GM23338 (cell line): ENCODE results near the gene FAM20A.

ENCODE experiments used
- CREB1 ChIP-seq: fragments of 250-450 bp; sonication (Bioruptor Pico); IDR thresholded peaks from 2 replicates; pipeline ENCODE4 v1.5.0; 2020; ENCODE audit warnings: low read depth, mild to moderate bottlenecking, moderate library complexity
- EZH2 ChIP-seq: fragments of 200-600 bp; sonication (generic); IDR thresholded peaks from one replicate; pipeline ENCODE4 v1.8.0; 2017; ENCODE audit warnings: antibody characterized with exemption, mild to moderate bottlenecking, low read depth; ENCODE audit not compliant: unreplicated experiment
- EZH2phosphoT487 ChIP-seq: fragments of 200-600 bp; sonication (generic); IDR thresholded peaks from one replicate; pipeline ENCODE4 v1.8.1; 2018; ENCODE audit warnings: antibody characterized with exemption; ENCODE audit not compliant: unreplicated experiment
- JUNB ChIP-seq: IDR thresholded peaks from one replicate; pipeline ENCODE4 v1.6.1; 2016; ENCODE audit warnings: antibody characterized with exemption; ENCODE audit not compliant: unreplicated experiment
- POLR2AphosphoS5 ChIP-seq: IDR thresholded peaks from 2 replicates; pipeline ENCODE4 v1.6.1; 2016; ENCODE audit warnings: antibody characterized with exemption, low read depth
- STAT1 ChIP-seq: IDR thresholded peaks from one replicate; pipeline ENCODE4 v1.6.1; 2016; ENCODE audit warnings: antibody characterized with exemption; ENCODE audit not compliant: unreplicated experiment
- ZNF114 ChIP-seq: fragments of 250-450 bp; sonication (Bioruptor Pico); IDR thresholded peaks from 2 replicates; pipeline ENCODE4 v1.5.0; 2020; ENCODE audit warnings: mild to moderate bottlenecking, moderate library complexity
- ZNF331 ChIP-seq: fragments of 250-450 bp; sonication (Bioruptor Pico); IDR thresholded peaks from 2 replicates; pipeline ENCODE4 v1.5.0; 2020; ENCODE audit warnings: low read depth, mild to moderate bottlenecking, moderate library complexity
- TF ChIP-seq, protein P1 (sequence below): IDR thresholded peaks from one replicate; pipeline ENCODE4 v1.6.1; 2018; ENCODE audit warnings: antibody characterized with exemption; ENCODE audit not compliant: unreplicated experiment
- TF ChIP-seq, protein P2 (sequence below), 2 experiments: fragments of 200-600 bp in 1 of 2; sonication (generic) in 1 of 2; conservative IDR thresholded peaks; 2 replicates each; pipeline versions ENCODE4 v1.5.1 to v1.6.1; 2016 to 2017; ENCODE audit warnings: antibody characterized with exemption in 2 of 2, low read depth in 2 of 2, mild to moderate bottlenecking in 2 of 2, moderate library complexity in 1 of 2
- TF ChIP-seq, protein P3 (sequence below): IDR thresholded peaks from 2 replicates; pipeline ENCODE4 v1.6.1; 2016; ENCODE audit warnings: antibody characterized with exemption
- TF ChIP-seq, protein P4 (sequence below): fragments of 250-450 bp; sonication (Bioruptor Pico); IDR thresholded peaks from 2 replicates; pipeline ENCODE4 v1.5.0; 2020; ENCODE audit warnings: mild to moderate bottlenecking, moderate library complexity

DNA sequence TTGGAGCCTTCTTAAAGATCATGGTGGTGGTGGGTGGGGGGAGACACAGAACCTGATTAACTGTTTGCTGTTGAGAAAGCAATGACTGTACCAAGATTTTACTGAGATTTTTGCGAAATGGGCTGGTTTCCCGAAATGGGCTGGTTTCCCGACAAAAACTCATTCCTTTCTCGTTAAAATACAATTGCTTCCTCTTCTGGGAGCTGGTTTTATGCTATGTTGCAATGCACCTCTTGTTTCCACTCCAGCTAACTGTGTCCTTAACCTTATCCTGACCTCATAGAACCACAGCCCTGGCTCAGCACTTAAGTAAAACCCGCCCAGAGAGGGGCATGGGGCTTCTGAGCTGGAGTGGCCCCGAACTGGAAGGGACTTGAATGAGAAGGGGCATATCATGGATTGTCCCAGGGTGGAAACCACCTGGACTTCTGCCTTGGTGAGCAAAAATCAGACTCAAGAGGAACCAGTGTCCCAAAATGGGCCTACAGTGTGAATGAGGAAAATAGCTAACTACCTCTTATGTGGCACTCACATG lies 20.9 kb downstream of the FAM20A start:
- TF ChIP-seq, protein P1, sequence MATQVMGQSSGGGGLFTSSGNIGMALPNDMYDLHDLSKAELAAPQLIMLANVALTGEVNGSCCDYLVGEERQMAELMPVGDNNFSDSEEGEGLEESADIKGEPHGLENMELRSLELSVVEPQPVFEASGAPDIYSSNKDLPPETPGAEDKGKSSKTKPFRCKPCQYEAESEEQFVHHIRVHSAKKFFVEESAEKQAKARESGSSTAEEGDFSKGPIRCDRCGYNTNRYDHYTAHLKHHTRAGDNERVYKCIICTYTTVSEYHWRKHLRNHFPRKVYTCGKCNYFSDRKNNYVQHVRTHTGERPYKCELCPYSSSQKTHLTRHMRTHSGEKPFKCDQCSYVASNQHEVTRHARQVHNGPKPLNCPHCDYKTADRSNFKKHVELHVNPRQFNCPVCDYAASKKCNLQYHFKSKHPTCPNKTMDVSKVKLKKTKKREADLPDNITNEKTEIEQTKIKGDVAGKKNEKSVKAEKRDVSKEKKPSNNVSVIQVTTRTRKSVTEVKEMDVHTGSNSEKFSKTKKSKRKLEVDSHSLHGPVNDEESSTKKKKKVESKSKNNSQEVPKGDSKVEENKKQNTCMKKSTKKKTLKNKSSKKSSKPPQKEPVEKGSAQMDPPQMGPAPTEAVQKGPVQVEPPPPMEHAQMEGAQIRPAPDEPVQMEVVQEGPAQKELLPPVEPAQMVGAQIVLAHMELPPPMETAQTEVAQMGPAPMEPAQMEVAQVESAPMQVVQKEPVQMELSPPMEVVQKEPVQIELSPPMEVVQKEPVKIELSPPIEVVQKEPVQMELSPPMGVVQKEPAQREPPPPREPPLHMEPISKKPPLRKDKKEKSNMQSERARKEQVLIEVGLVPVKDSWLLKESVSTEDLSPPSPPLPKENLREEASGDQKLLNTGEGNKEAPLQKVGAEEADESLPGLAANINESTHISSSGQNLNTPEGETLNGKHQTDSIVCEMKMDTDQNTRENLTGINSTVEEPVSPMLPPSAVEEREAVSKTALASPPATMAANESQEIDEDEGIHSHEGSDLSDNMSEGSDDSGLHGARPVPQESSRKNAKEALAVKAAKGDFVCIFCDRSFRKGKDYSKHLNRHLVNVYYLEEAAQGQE = no peak
- TF ChIP-seq, protein P2, sequence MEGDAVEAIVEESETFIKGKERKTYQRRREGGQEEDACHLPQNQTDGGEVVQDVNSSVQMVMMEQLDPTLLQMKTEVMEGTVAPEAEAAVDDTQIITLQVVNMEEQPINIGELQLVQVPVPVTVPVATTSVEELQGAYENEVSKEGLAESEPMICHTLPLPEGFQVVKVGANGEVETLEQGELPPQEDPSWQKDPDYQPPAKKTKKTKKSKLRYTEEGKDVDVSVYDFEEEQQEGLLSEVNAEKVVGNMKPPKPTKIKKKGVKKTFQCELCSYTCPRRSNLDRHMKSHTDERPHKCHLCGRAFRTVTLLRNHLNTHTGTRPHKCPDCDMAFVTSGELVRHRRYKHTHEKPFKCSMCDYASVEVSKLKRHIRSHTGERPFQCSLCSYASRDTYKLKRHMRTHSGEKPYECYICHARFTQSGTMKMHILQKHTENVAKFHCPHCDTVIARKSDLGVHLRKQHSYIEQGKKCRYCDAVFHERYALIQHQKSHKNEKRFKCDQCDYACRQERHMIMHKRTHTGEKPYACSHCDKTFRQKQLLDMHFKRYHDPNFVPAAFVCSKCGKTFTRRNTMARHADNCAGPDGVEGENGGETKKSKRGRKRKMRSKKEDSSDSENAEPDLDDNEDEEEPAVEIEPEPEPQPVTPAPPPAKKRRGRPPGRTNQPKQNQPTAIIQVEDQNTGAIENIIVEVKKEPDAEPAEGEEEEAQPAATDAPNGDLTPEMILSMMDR (conservative IDR thresholded peaks at IDR 0.05; ENCODE audit: low read depth in 2 of 2) = no peak
- TF ChIP-seq ZNF114 (CRISPR knock-in tag) (no peak), POLR2AphosphoS5 (no peak), EZH2 (no peak), JUNB (no peak), EZH2phosphoT487 (no peak), ZNF331 (CRISPR knock-in tag) (no peak), CREB1 (no peak), STAT1 (no peak)
- TF ChIP-seq, protein P3, sequence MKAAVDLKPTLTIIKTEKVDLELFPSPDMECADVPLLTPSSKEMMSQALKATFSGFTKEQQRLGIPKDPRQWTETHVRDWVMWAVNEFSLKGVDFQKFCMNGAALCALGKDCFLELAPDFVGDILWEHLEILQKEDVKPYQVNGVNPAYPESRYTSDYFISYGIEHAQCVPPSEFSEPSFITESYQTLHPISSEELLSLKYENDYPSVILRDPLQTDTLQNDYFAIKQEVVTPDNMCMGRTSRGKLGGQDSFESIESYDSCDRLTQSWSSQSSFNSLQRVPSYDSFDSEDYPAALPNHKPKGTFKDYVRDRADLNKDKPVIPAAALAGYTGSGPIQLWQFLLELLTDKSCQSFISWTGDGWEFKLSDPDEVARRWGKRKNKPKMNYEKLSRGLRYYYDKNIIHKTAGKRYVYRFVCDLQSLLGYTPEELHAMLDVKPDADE = no peak
- TF ChIP-seq, protein P4, sequence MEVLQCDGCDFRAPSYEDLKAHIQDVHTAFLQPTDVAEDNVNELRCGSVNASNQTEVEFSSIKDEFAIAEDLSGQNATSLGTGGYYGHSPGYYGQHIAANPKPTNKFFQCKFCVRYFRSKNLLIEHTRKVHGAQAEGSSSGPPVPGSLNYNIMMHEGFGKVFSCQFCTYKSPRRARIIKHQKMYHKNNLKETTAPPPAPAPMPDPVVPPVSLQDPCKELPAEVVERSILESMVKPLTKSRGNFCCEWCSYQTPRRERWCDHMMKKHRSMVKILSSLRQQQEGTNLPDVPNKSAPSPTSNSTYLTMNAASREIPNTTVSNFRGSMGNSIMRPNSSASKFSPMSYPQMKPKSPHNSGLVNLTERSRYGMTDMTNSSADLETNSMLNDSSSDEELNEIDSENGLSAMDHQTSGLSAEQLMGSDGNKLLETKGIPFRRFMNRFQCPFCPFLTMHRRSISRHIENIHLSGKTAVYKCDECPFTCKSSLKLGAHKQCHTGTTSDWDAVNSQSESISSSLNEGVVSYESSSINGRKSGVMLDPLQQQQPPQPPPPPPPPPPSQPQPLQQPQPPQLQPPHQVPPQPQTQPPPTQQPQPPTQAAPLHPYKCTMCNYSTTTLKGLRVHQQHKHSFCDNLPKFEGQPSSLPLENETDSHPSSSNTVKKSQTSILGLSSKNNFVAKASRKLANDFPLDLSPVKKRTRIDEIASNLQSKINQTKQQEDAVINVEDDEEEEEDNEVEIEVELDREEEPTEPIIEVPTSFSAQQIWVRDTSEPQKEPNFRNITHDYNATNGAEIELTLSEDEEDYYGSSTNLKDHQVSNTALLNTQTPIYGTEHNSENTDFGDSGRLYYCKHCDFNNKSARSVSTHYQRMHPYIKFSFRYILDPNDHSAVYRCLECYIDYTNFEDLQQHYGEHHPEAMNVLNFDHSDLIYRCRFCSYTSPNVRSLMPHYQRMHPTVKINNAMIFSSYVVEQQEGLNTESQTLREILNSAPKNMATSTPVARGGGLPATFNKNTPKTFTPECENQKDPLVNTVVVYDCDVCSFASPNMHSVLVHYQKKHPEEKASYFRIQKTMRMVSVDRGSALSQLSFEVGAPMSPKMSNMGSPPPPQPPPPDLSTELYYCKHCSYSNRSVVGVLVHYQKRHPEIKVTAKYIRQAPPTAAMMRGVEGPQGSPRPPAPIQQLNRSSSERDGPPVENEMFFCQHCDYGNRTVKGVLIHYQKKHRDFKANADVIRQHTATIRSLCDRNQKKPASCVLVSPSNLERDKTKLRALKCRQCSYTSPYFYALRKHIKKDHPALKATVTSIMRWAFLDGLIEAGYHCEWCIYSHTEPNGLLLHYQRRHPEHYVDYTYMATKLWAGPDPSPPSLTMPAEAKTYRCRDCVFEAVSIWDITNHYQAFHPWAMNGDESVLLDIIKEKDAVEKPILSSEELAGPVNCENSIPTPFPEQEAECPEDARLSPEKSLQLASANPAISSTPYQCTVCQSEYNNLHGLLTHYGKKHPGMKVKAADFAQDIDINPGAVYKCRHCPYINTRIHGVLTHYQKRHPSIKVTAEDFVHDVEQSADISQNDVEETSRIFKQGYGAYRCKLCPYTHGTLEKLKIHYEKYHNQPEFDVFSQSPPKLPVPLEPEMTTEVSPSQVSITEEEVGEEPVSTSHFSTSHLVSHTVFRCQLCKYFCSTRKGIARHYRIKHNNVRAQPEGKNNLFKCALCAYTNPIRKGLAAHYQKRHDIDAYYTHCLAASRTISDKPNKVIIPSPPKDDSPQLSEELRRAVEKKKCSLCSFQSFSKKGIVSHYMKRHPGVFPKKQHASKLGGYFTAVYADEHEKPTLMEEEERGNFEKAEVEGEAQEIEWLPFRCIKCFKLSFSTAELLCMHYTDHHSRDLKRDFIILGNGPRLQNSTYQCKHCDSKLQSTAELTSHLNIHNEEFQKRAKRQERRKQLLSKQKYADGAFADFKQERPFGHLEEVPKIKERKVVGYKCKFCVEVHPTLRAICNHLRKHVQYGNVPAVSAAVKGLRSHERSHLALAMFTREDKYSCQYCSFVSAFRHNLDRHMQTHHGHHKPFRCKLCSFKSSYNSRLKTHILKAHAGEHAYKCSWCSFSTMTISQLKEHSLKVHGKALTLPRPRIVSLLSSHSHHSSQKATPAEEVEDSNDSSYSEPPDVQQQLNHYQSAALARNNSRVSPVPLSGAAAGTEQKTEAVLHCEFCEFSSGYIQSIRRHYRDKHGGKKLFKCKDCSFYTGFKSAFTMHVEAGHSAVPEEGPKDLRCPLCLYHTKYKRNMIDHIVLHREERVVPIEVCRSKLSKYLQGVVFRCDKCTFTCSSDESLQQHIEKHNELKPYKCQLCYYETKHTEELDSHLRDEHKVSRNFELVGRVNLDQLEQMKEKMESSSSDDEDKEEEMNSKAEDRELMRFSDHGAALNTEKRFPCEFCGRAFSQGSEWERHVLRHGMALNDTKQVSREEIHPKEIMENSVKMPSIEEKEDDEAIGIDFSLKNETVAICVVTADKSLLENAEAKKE (CRISPR knock-in tag) = no peak
